Sciatic nerve (tissue), 2 donors: ENCODE results near the gene PIR. TPM values are rescaled to one million over a fixed set of nuclear protein-coding genes. Genes with fewer than 3 reads are reported as not detected.
A peak's percentile ranks its signal among the peaks of the same experiment; 100 is the strongest.

Experiments
- ATAC-seq: fragments of 200-7000 bp; cut with Tn5 transposase; one replicate; pipeline ENCODE4 v1.9.1; 2020; ENCODE audit warnings: mild to moderate bottlenecking, moderate library complexity
- DNase-seq: peaks from one replicate; pipeline ENCODE4 v3.0.0-alpha.2; 2020; ENCODE audit warnings: low spot score
- intact Hi-C: fragments of 100-400 bp; cut with DNase I; formaldehyde crosslinking; loops from one replicate; pipeline ENCODE4 v1.14.2; 2022
- total RNA-seq: library from RNA; stranded (reverse); fragmentation: NEBNext Ultra II Directional; extraction: Animal tissue kit (Norgen Biotek cat#: 25700); gene quantifications from one replicate; pipeline ENCODE4 v1.2.1, GENCODE V29; 2021
- donor health status: DM: no; HTN: no; CAD: no.
- donor health status: DM: no; HTN: no; CAD: no.

Gene PIR
- total RNA-seq, 1 donor from 2014 or later = 36.1 TPM

- DNase-seq (no peak), ATAC-seq (no peak)
- intact Hi-C loops = no loop called here
Observed at GRCh38 chrX:15376956-15377355, 116.2 kb downstream of the PIR start.

DNA sequence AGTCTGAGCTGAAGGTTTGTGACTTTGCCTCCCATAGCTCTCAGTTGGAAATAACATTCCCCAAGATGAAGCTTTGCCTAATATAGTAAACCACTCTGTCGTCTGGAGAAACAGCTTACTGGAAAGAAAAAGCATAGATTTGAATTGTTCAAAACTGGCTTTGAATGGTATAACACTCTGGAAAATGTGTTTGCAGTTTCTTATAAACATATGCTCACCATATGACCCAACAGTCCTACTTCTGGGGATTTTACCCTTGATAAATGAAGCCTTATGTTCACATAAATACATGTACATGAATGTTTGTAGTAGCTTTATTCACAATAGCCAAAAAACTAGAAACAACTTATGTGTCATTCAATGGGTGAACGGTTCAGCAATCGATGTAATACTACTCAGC lies 119.2 kb downstream of the PIR start:
- DNase-seq (no peak), ATAC-seq (no peak)
- intact Hi-C loops = no loop called here

GRCh38 chrX:15366506-15367352 lies 126.4 kb downstream of the PIR start:
- ATAC-seq (no peak), DNase-seq (no peak)
- intact Hi-C loops = no loop called here

DNA sequence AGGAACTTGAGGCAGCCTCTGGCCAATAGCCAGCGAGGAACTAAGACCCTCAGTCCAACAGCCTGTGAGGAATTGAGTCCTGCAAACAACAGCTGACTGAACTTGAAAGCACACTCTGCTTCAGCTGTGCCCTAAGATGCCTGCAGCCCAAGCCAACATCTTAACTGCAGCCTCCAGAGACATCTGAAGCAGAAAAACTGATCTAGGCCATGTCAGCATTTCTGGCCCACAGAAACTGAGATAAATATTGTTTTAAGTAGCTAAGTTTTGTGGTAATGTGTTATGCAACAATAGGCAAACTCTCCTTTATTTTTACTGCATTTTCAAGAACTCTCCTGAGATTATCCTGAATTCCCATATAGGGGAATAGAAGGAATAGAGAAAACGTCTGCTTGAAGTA lies 133.4 kb downstream of the PIR start:
- intact Hi-C loops = no loop called here
- ATAC-seq = peak; percentile 76

GRCh38 chrX:15358533-15358932 lies 134.6 kb downstream of the PIR start:
- ATAC-seq (no peak), DNase-seq (no peak)
- intact Hi-C loops = no loop called here

More for the DNA sequence above, 133.4 kb downstream of the PIR start:
- no peak for DNase-seq

GRCh38 chrX:15356444-15356843 lies 136.7 kb downstream of the PIR start:
- DNase-seq (no peak), ATAC-seq (peak; percentile 91)
- intact Hi-C loops = no loop called here

GRCh38 chrX:15350329-15350996 lies 142.7 kb downstream of the PIR start:
- intact Hi-C loops = no loop called here
- DNase-seq (no peak), ATAC-seq (peak; percentile 49)

DNA sequence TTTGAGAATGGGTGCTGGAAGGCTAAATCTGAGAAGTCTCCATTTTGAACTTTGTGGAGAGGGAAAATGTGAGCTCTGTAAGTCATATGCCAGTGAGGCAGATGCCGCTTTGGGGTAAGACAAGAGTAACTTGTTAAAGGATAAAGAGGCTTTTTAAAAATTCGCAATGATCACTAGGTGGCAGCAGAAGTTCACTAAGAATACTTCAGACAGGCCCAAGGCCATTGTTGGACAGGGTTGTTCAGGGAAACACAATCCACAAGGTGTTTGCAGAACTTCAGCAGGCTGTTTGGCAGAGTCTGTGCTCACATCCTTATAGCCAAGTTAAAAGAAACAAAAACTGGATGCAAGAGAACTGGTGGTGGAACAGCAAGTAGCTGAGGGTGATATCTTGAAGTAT lies 144.1 kb downstream of the PIR start:
- ATAC-seq (peak; percentile 87), DNase-seq (no peak)
- intact Hi-C loops = loop anchor here (10.0 kb wide), 1 partner anchor 116 kb away; no protein-coding TSS in a partner anchor

DNA sequence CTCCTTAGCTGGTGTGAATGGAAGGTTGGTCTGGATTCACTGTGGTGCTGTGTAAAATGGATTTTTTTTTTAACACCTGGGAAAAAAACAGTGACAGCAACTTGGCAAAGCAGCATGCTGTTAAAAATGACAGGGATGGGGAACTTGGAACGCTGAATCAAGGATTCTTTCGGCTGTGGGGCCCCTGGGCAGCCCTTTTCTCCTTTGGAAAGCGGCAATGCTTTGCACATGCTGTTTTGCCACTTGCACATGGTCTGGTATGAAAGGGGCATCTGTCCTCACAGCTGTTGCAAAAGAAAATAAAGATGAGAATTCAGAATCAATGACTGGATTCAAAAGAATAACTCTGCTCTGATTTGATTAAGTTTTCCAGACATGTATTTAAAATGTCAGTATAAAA lies 147.2 kb downstream of the PIR start:
- ATAC-seq (no peak), DNase-seq (no peak)
- intact Hi-C loops = loop anchor here (10.0 kb wide), 1 partner anchor 119 kb away; no protein-coding TSS in a partner anchor

DNA sequence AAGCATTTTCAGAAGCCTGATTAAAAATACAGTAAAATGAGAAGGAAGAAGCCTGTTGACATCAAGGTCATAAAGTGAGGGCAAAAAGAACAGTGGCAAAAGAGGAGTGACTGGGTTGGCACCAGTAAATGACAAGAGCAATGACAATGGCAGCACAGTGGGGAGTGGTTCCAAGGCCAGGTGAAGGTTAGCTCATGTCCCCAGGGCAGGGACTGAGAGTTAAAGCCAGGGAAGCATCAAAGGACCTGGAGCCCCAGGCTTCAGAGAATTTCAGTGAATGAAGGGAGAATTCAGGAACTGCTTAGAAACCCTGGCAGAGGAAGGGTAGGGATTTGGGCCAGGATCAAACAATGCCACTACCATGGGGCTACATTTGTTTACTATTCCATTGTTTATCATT lies 149.0 kb downstream of the PIR start:
- ATAC-seq = no peak
- DNase-seq = no peak
- intact Hi-C loops = loop anchor here (10.0 kb wide), 1 partner anchor 121 kb away; no protein-coding TSS in a partner anchor

DNA sequence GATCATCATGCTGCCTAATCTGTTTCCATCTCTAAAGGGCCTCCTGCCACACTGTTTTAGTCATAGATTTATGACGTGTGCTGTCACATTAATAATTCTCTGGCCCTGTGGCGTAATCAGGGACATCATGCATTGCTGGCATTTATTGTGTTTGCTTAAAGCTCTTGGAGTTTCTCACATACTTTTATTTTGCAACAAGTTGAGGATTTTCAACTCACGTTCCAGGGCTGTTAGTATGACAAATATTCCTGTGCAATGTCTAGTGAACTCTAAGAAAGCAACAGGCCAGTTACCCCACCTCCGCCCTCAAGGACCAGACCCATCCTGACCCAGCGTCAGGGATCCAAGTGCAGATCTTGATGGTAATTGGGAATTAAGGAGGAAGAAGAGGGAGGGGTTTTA lies 150.1 kb downstream of the PIR start:
- intact Hi-C loops = loop anchor here (10.0 kb wide), 1 partner anchor 122 kb away; no protein-coding TSS in a partner anchor
- peak; percentile 94 for ATAC-seq
- no peak for DNase-seq

GRCh38 chrX:15340867-15341266 lies 152.3 kb downstream of the PIR start:
- intact Hi-C loops = loop anchor here (10.0 kb wide), 1 partner anchor 124 kb away; no protein-coding TSS in a partner anchor
- DNase-seq = no peak
- no peak for ATAC-seq

GRCh38 chrX:15336023-15336413 lies 157.1 kb downstream of the PIR start:
- intact Hi-C loops = no loop called here
- ATAC-seq (peak; percentile 9), DNase-seq (no peak)

DNA sequence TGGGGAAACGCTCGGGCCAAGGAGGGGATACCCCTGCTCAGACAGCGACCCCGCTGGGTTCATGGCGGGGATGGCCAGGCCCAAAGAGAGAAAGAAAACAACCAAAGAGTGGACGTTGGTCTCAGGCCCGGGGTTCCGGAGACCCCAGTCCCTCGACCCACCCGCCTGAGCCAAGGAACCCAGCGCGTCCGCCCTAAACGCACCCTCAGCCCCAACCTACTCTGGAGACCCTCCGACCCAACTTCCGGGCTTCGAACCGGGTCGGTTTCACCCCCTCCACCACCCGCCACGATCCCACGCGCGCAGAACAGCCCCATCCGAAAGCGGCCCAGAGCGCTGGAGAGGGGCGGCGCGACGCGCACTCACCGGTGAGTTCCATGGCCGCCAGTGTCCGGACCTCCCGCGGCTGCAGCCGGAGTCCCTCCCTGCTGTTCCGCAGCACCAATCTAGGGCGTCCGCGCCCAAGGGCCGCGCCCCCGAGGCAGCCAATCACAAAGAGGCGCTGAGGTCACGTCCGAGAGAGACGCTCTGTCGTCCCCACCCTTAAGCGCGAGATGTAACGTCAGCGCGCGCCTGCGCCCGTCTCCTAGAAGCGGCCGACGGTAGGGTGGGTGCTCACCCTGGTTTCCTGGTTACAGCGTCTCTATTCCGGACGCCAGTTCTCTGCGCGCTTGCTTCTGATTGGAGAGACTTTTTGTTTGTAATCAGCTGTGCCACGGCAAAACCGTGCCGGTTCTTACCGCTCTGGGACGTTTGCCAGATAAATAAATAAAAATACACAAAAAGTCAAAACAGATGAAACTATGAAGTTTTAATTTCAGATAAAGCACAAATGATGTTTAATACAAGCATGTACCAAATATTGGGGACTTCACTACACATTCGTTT lies 157.8 kb downstream of the PIR start, which contains the start of gene PIGA:
Gene PIGA (minus strand): TSS at position 389 of the 888 bp plus-strand sequence. CDS start 3,593 bp downstream, outside the sequence.
- ATAC-seq = peak; percentile 99
- intact Hi-C loops = no loop called here
- peak; percentile 96 for DNase-seq

Other genes with a start within 250 kb of the PIR start
- 1.2 TPM for gene ASB9, start 223.2 kb downstream of the PIR start, total RNA-seq
- gene ASB11, start 177.7 kb downstream of the PIR start, total RNA-seq = not detected
- 11.5 TPM for gene PIGA, start 157.8 kb downstream of the PIR start, total RNA-seq
- 4.6 TPM for gene VEGFD, start 108.9 kb downstream of the PIR start, total RNA-seq
- 4.2 TPM for gene BMX, start 7.5 kb upstream of the PIR start, total RNA-seq
- gene ACE2, start 107.6 kb upstream of the PIR start, total RNA-seq = not detected
- gene CLTRN, start 171.5 kb upstream of the PIR start, total RNA-seq = 0.45 TPM
- gene CA5B, start 244.9 kb upstream of the PIR start, total RNA-seq = 35.9 TPM